ENCODE measurements around the gene IGDCC3.

Gene IGDCC3

DNA sequence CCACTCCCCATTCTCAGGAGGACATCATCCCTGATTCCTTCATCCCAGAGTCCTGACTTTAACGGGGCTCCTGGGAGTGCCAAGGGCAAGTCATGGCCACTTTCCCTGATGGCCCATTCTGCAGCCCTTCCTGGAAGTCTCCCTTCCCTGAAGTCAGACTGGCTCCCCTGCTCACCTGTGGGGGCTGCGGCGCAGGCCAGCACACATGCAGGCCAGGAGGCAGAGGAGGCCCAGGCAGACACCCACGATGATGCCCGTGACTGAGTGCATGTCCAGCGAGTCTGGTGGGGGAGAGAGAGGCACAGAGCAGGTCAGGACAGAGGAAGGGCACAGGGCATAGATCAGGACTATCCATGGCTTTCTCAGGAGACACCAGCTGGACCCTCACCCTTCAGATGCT, 8.6 kb upstream of the IGDCC3 start:
- no peak for DNase-seq

DNA sequence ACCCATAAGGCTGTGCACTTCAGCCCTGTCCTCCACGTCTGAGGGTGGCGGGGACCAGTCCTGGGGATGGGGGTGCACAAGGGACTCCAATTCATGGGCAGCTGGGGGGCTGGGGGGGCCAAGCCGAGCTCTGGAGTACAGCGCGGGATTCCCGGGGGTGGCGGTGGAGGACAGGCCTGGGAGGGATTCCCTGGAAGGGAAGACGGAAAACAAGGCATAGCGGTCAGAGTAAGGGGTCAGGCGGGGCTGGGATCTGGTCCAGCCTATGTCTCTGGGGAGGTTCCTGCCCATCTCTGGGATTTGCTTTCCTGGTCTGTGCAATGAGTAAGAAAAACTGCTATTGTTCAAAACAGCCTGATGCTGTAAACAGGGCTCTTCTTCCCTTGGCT, 8.1 kb upstream of the IGDCC3 start:
- no peak for DNase-seq

- DNase-seq, result peak; percentile 80 to 86
Measured at GRCh38 chr15:65384895-65385869, 7.4 kb upstream of the IGDCC3 start.

DNA sequence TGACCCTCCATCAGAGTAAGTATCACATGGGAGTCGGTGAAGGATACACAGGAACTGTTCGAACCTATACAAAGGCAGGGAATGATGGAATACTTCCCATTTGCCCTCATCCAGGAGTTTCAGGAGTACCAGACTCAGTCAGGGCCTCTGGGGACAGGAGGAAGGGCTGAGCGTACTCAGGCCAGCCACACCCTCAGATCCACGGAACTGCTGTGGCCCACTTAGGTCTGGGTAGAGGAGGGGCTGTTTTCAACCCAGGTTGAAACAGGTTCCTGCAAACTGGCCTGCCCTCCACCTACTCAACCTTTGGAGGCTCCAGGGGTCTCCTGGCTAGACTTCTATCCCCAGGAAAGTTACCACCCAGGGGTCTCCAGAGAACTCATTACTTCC, 6.7 kb upstream of the IGDCC3 start:
- DNase-seq, result no peak

- no peak for DNase-seq
Measured at GRCh38 chr15:65383991-65384390, 6.2 kb upstream of the IGDCC3 start.

DNA sequence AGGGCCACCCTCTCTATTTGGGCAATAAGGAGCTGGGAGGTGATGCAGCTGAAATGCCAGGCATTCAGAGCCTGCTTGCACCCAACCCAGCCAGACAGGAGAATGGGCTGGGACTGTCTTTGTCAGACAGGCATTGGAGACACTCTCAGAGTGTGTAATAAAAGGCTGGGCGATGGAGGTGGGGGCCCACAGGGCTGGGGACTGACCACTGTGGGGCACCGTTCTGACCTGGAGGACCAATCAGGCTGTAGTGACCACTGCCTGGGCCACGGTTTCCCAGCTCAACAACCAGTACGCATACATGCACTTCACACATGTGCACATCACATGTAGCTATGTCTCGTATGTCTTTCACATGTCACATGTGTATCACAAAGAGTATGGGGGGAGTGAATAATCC, 5.7 kb upstream of the IGDCC3 start:
- DNase-seq, result no peak

- DNase-seq, result no peak
Measured at GRCh38 chr15:65382921-65383320, 5.1 kb upstream of the IGDCC3 start.

- no peak for DNase-seq
Measured at GRCh38 chr15:65382146-65382491, 4.3 kb upstream of the IGDCC3 start.

- DNase-seq, result no peak
Measured at GRCh38 chr15:65381445-65382145, 3.8 kb upstream of the IGDCC3 start.

DNA sequence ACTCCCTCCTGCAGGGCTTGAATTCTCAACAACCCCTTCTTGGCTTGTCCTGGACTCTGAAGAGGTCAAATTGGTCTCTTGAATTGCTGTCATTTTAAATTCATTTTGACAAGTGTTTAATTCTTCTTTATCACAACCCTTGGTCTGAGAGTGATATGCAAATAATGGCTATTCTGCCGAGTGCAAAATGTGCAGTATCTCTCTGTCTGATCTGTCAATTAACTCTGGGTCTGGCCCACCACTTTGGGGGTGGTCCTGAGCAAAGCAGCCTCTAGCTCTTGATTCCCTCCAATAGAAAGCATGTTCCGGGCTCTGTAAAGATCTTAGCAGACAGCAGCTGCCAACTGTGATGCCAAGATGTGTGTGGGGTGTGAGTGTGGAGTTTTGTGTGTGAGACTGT, 2.2 kb upstream of the IGDCC3 start:
- DNase-seq, result no peak

- DNase-seq, result no peak
Measured at GRCh38 chr15:65377105-65377975, 462 bp downstream of the IGDCC3 start.

GRCh38 chr15:65376767-65377104, 1.1 kb downstream of the IGDCC3 start:
- DNase-seq, result no peak

DNA sequence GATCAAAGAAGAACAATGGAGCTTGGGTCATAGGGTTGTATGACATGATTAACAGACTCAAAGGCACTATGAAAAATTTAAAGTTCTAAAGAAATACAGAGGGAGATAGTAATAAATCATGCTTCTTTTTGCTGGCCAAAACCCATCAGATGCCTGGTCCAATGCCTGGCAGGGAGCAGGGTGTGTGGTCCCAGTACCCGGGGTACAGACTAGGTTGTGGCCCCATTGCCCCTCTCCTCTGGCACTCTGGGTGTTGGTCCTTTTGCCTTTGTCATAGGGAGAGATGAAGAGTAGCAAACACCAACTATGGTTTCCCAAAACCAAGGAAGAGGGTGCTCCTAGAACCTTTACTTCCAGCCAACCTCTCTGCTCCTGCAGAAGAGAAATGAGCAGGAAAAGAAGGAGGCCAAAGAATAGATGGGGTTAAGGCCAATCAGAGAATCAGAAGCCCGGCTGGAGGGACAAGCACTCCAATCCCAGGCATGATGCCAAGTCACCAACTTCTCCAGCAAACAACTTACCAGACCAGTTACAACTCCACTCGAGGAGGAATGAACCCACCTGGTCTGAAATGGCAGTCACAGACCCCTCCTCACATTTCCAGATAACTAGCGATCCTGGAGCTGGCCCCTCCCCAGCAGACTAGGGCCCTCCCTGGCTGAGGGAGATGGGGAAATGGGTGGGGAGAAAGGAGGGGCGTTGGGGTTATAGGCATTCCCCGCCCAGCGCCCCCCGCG, 1.8 kb downstream of the IGDCC3 start:
- no peak for DNase-seq

DNA sequence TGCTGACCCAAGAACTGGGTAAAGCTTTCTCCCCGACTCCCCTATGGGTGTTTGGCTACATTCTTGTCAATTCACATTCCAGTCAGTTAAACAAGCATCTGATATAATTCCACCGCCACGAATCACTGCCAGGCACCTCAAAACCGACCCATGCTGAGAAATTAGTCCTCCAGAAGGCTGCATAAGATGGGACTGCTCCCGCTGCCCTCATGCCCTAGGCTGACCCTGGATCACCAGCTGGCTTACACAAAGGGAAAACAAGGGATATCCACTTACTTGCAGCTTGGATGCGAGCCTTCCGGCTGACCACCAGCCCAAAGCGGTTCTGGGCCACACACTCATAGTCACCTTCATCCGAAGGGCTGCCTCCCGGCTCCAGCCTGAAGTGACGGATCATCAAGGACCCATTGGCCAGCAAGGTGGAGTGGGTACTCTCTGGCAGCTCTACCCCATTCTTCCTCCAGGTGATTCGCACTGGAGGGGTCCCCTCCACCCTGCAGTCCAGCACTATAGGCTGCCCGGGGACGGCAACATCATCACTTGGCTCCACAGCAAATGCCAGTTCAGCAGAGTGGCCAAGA, 2.9 kb downstream of the IGDCC3 start:
- no peak for DNase-seq

GRCh38 chr15:65374334-65374733, 3.5 kb downstream of the IGDCC3 start:
- DNase-seq, result no peak

- no peak for DNase-seq
Measured at GRCh38 chr15:65373163-65373651, 4.6 kb downstream of the IGDCC3 start.

- DNase-seq, result no peak
Measured at GRCh38 chr15:65372787-65373067, 5.1 kb downstream of the IGDCC3 start.

- no peak for DNase-seq
Measured at GRCh38 chr15:65371976-65372786, 5.6 kb downstream of the IGDCC3 start.

- no peak for DNase-seq
Measured at GRCh38 chr15:65370885-65371284, 6.9 kb downstream of the IGDCC3 start.

- DNase-seq, result no peak
Measured at GRCh38 chr15:65369651-65370050, 8.2 kb downstream of the IGDCC3 start.

GRCh38 chr15:65369212-65369547, 8.6 kb downstream of the IGDCC3 start:
- DNase-seq, result no peak

All from CD4-positive, alpha-beta T cell treated with Interleukin-1 beta for 1 hour (primary cell).